Erythroblast (primary cell): ENCODE measurements around the gene MEGF9.

Experiments
- GATA1 ChIP-seq: IDR thresholded peaks from 2 replicates; pipeline ENCODE4 v1.6.1; 2011; ENCODE audit warnings: low read depth, mild to moderate bottlenecking, control low read depth, low read length, moderate library complexity
- POLR2A ChIP-seq: IDR thresholded peaks from 2 replicates; pipeline ENCODE4 v1.6.1; 2011; ENCODE audit warnings: mild to moderate bottlenecking, low read length

DNA sequence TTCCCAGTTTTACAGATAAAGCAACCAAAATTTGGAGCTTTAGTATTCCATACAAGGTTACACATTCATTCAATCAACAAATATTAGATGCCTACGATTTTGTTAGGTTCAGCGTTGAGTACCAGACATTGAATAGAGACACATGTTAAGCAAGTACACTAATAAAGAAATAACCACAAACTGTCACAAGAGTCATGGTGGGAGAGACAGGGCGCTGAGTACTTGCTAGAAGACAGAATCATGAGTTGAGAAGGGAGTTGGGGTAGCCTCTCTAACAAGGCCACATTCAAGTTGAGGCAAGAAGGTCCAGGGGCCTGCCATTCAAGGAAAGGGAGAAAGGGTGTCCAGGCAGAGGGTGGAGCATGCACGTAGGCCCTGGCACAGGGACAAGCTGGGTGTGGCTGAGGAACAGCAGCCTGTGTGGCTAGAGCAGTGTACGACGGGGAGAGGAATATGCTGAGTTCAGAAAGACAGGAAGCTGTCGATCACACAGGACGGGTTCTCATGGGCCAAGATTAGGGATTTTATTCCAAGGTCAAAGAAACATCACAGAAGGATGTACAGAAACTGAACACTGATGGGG lies 151.3 kb downstream of the MEGF9 start:
- TF ChIP-seq POLR2A (no peak), GATA1 (no peak)
